ENCODE data around the gene WNT16.
"Not testable (repeated sequence)": the region's sequence is repeated elsewhere in the genome, so short reads cannot be mapped to it uniquely, and the experiment has no call there.

Gene WNT16

GRCh38 chr7:121306565-121306964 lies 22.2 kb upstream of the WNT16 start:
- no peak for DNase-seq (ENCODE audit: low spot score)

GRCh38 chr7:121307021-121307574 lies 21.7 kb upstream of the WNT16 start:
- DNase-seq (ENCODE audit: low spot score): no peak

- DNase-seq (ENCODE audit: low spot score): no peak
Measured at GRCh38 chr7:121313220-121313792, 15.5 kb upstream of the WNT16 start.

- no peak for DNase-seq (ENCODE audit: low spot score)
Measured at GRCh38 chr7:121313793-121314676, 14.8 kb upstream of the WNT16 start.

GRCh38 chr7:121315170-121315569 lies 13.6 kb upstream of the WNT16 start:
- DNase-seq (ENCODE audit: low spot score): not testable (repeated sequence)

GRCh38 chr7:121322460-121322859 lies 6.3 kb upstream of the WNT16 start:
- no peak for DNase-seq (ENCODE audit: low spot score)

GRCh38 chr7:121323515-121324302 lies 5.1 kb upstream of the WNT16 start:
- no peak for DNase-seq (ENCODE audit: low spot score)

- no peak for DNase-seq (ENCODE audit: low spot score)
Measured at GRCh38 chr7:121327671-121328070, 1.1 kb upstream of the WNT16 start.

GRCh38 chr7:121329191-121330052 lies 622 bp downstream of the WNT16 start:
- no peak for DNase-seq (ENCODE audit: low spot score)

GRCh38 chr7:121330053-121330833 lies 1.4 kb downstream of the WNT16 start:
- DNase-seq (ENCODE audit: low spot score): no peak

GRCh38 chr7:121331048-121331447 lies 2.2 kb downstream of the WNT16 start:
- DNase-seq (ENCODE audit: low spot score): no peak

- no peak for DNase-seq (ENCODE audit: low spot score)
Measured at GRCh38 chr7:121331574-121331973, 2.8 kb downstream of the WNT16 start.

- no peak for DNase-seq (ENCODE audit: low spot score)
Measured at GRCh38 chr7:121334376-121334775, 5.6 kb downstream of the WNT16 start.

- no peak for DNase-seq (ENCODE audit: low spot score)
Measured at GRCh38 chr7:121334875-121335648, 6.3 kb downstream of the WNT16 start.

- no peak for DNase-seq (ENCODE audit: low spot score)
Measured at GRCh38 chr7:121336579-121336978, 7.8 kb downstream of the WNT16 start.

- DNase-seq (ENCODE audit: low spot score): no peak
Measured at GRCh38 chr7:121337398-121337797, 8.6 kb downstream of the WNT16 start.

GRCh38 chr7:121339082-121339481 lies 10.3 kb downstream of the WNT16 start:
- no peak for DNase-seq (ENCODE audit: low spot score)

GRCh38 chr7:121341933-121342332 lies 13.1 kb downstream of the WNT16 start:
- DNase-seq (ENCODE audit: low spot score): no peak

- no peak for DNase-seq (ENCODE audit: low spot score)
Measured at GRCh38 chr7:121342631-121343030, 13.8 kb downstream of the WNT16 start.

GRCh38 chr7:121343302-121343701 lies 14.5 kb downstream of the WNT16 start:
- DNase-seq (ENCODE audit: low spot score): no peak

Measured in hematopoietic multipotent progenitor cell treated with erythropoietin and hydrocortisone succinate and interleukin-3 and kit ligand, for 17 days (in vitro differentiated cells).